Fibroblast of pulmonary artery (primary cell): ENCODE results near the gene BSND.
A peak's percentile ranks its signal among the peaks of the same experiment; 100 is the strongest.

Source experiments
- DNase-seq: peaks from one replicate; pipeline ENCODE4 v3.0.0-alpha.2; 2010; ENCODE audit warnings: low read depth
- H3K4me3 ChIP-seq: replicated peaks from 2 replicates; pipeline ENCODE4 v1.5.1; 2011; ENCODE audit warnings: low read depth, mild to moderate bottlenecking, control low read depth, low read length, moderate library complexity
- CTCF ChIP-seq: IDR thresholded peaks from 2 replicates; pipeline ENCODE4 v1.5.1; 2011; ENCODE audit warnings: mild to moderate bottlenecking, control low read depth, low read length, inconsistent platforms; ENCODE audit errors: missing control alignments

The BSND gene

DNA sequence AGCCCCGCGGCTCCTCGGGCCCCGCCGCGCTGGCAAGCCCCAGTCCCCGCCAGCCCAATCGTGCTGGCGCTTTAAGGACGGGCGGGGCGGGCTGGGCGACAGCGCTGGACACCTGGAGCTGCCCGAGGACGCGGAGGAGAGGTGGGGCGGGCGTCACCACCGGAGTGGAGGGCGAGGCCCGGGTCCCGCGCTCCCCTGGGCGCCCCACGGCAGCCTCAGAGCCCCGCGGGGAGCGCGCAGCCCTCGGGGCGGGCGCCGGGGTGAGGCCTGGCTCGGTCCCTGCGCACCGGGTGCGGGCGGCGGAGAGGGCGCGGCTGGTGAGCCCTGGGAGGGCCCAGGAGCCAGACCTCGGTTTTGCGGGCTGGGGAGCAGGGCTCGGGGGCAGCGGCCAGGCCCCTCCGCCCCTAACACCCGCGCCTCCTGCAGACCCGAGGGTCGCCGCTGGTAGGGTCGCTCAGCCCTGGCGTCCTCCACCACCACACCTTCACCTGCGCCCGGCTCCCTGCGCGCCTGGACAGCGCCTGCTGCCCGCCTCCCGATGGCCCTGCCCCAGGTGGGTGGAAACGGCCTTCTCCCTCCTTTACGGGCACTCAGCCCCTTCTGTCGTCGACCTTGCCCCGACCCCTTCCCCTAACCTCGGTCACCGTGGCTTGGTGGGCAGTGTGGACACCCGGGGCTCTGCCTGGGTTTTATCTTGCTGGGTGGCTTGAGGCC lies 18.0 kb upstream of the BSND start, which contains the start of gene TMEM61:
TMEM61 (plus strand) TSS at position 101 of the 714 bp plus-strand sequence; CDS start at position 539, 438 bp downstream.
- TF ChIP-seq CTCF: no peak
- peak within 1 kb of the TSS; percentile 24 for H3K4me3 ChIP-seq
- DNase-seq: no peak

- TF ChIP-seq CTCF: no peak
- DNase-seq: no peak
- no peak overlapping the region for H3K4me3 ChIP-seq
Measured at GRCh38 chr1:54981466-54981865, 17.3 kb upstream of the BSND start.

- H3K4me3 ChIP-seq: no peak overlapping the region
- no peak for DNase-seq
- no peak for TF ChIP-seq CTCF
Measured at GRCh38 chr1:54982739-54983138, 16.0 kb upstream of the BSND start.

DNA sequence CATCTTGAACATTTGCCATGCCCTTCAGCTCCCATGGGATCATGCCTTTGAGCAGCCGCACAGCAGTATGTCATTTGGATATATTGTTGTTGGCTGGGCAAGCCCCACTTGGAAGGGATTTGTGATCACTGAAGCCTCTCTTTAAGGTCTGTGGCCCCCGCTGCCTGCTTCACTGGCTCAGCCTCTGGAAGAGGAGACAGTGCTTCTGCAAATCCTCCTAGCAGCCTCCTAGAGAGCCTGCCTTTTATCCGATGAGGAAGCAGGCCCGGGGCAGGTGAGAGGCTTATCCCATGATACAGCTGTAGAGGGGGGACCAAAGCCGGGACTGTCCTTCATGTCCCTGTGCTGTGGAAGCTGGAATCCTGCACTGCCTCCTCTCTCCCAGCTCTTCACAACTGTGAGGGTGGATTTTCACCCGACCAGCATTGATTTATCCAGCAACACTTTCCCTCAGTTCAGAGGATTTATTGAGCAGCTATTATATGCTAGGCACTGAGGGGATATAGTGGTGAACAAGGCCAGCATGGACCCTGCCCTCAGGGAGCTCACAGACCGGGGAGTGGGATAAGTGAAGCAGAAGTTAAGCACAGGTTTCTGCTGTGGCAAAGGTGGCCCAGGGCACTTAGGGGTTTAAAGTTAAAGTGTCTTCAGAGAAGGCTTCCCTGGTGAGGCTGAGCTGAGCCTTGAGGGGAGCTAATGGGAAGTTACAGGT lies 14.4 kb upstream of the BSND start:
- no peak for TF ChIP-seq CTCF
- H3K4me3 ChIP-seq: no peak overlapping the region
- DNase-seq: no peak

DNA sequence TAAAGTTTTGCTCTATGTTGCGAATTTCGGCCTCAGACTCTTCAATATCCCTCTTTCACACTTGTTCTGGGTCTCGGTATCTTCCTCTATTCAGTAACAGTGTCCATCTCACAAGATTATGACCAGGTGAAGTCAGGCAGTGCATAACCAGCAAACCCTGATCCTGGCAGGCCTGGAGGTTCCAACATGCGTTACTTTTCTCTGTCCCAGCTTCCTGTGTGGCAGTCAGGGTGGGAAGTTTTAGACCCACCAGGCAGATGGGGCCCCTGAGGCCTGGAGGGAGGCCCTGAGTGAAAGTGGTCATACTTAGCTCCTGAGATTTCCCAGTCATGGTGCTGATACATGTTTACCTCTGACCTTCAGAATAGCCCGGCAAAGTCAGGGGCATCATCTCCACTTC lies 13.2 kb upstream of the BSND start:
- no peak overlapping the region for H3K4me3 ChIP-seq
- no peak for TF ChIP-seq CTCF
- DNase-seq: no peak

GRCh38 chr1:54986025-54986424 lies 12.7 kb upstream of the BSND start:
- no peak overlapping the region for H3K4me3 ChIP-seq
- no peak for TF ChIP-seq CTCF
- no peak for DNase-seq
